Endodermal cell (in vitro differentiated cells): Measurements from ENCODE around the gene ZGRF1. TPM values are rescaled to one million over a fixed set of nuclear protein-coding genes. Genes with fewer than 3 reads are reported as not detected.

ENCODE experiments used
- DNase-seq: peaks from one replicate; pipeline ENCODE4 v3.0.0-alpha.2; 2017
- H3K27ac ChIP-seq: 2 replicates; pipeline ENCODE4 v1.5.1; 2013; ENCODE audit warnings: mild to moderate bottlenecking, low read depth, low read length, moderate library complexity
- H3K27me3 ChIP-seq: 2 replicates; pipeline ENCODE4 v1.6.1; 2013; ENCODE audit warnings: mild to moderate bottlenecking, low read length, moderate library complexity; ENCODE audit not compliant: insufficient read depth, control insufficient read depth, poor library complexity, severe bottlenecking
- H3K36me3 ChIP-seq: 2 replicates; pipeline ENCODE4 v1.7.0; 2013; ENCODE audit warnings: mild to moderate bottlenecking, low read length, moderate library complexity; ENCODE audit not compliant: control insufficient read depth, insufficient read depth
- H3K4me1 ChIP-seq: one replicate; pipeline ENCODE4 v1.7.0; 2013; ENCODE audit warnings: low read length; ENCODE audit not compliant: control insufficient read depth, insufficient read depth
- H3K4me3 ChIP-seq: 2 replicates; pipeline ENCODE4 v1.5.1; 2013; ENCODE audit warnings: mild to moderate bottlenecking, low read length, moderate library complexity
- H3K9ac ChIP-seq: 2 replicates; pipeline ENCODE4 v1.6.1; 2013; ENCODE audit warnings: mild to moderate bottlenecking, low read length, moderate library complexity; ENCODE audit not compliant: poor library complexity, severe bottlenecking; ENCODE audit errors: extremely low read depth
- H3K9me3 ChIP-seq: 2 replicates; pipeline ENCODE4 v1.6.1; 2013; ENCODE audit warnings: mild to moderate bottlenecking, low read length, moderate library complexity; ENCODE audit not compliant: control insufficient read depth
- H3K27ac Mint-ChIP-seq: 2 replicates; pipeline ENCODE4 v1.8.0; 2020; ENCODE audit warnings: mixed read lengths
- H3K27me3 Mint-ChIP-seq: 2 replicates; pipeline ENCODE4 v1.8.0; 2021; ENCODE audit warnings: mild to moderate bottlenecking, mixed read lengths; ENCODE audit not compliant: insufficient read depth
- H3K36me3 Mint-ChIP-seq: 2 replicates; pipeline ENCODE4 v1.8.0; 2020; ENCODE audit warnings: low read depth, mixed read lengths
- H3K4me1 Mint-ChIP-seq: 2 replicates; pipeline ENCODE4 v1.8.0; 2020; ENCODE audit warnings: mixed read lengths
- H3K4me3 Mint-ChIP-seq: 2 replicates; pipeline ENCODE4 v1.8.0; 2020; ENCODE audit warnings: mild to moderate bottlenecking, moderate library complexity, mixed read lengths
- H3K9me3 Mint-ChIP-seq: 2 replicates; pipeline ENCODE4 v1.8.0; 2020; ENCODE audit warnings: mild to moderate bottlenecking, mixed read lengths
- WGBS, 2 experiments: methylation state at CpG; one replicate each; pipeline versions ENCODE4 v1.1.5 to v1.1.7; 2013; ENCODE audit warnings: missing lambda C conversion rate in 2 of 2, mixed read lengths in 1 of 2; ENCODE audit not compliant: insufficient coverage in 1 of 2, insufficient read length in 1 of 2; 5-methylcytosine and 5-hydroxymethylcytosine counted together
- total RNA-seq, 2 donors: library from RNA; stranded (reverse); fragmentation: NEBNext Ultra II Directional in 1 of 2; extraction: Animal tissue kit (Norgen Biotek cat#: 25700) in 1 of 2; gene quantifications; 2 replicates in 1 of 2; 3 replicates in 1 of 2; pipeline ENCODE4 v1.2.1, GENCODE V29; 2021
- TF ChIP-seq, protein P1 (sequence below): fragments of 200-600 bp; sonication (generic); conservative IDR thresholded peaks from 2 replicates; pipeline ENCODE4 v1.5.0; 2021; ENCODE audit warnings: antibody characterized with exemption, mild to moderate bottlenecking

The ZGRF1 gene
- total RNA-seq, 2 donors from 2014 or later, result 29.1 to 57.3 TPM

DNA sequence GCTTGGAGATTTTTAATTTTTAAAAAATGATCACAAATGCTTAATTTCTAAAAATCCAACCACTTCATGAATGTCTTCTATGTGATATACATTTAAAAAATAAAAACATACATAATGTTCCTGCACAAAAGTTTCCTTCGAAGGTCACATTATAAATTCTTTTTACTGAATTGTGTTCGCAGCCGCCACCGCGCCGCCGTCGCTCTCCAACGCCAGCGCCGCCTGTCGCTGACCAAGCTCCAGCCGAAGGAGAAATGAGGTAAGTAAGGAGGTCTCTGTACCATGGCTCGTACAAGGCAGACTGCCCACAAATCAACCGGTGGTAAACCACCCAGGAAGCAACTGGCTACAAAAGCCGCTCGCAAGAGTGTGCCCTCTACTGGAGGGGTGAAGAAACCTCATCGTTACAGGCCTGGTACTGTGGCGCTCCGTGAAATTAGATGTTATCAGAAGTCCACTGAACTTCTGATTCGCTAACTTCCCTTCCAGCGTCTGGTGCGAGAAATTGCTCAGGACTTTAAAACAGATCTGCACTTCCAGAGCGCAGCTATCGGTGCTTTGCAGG lies 71.9 kb downstream of the ZGRF1 start:
- DNase-seq, result no peak
- Histone ChIP-seq H3K9me3 (no peaks in the 10 kb centered on the region), H3K4me1 (no peaks in the 10 kb centered on the region), H3K36me3 (no peaks in the 10 kb centered on the region), H3K27me3 (no peaks in the 10 kb centered on the region), H3K27ac (no peak overlapping the region), H3K4me3 (no peak overlapping the region), H3K9ac (no peak overlapping the region)
- Mint-ChIP-seq H3K27me3 (no peaks in the 10 kb centered on the region), H3K36me3 (peaks cover 40% of the 10 kb centered on the region), H3K9me3 (peaks cover 15% of the 10 kb centered on the region), H3K4me1 (no peaks in the 10 kb centered on the region), H3K27ac (no peak overlapping the region), H3K4me3 (no peak overlapping the region)
- WGBS, 2 experiments, result 94 to 96% methylated on average over 14 to 25 of the region's 25 CpGs
- TF ChIP-seq, protein P1, sequence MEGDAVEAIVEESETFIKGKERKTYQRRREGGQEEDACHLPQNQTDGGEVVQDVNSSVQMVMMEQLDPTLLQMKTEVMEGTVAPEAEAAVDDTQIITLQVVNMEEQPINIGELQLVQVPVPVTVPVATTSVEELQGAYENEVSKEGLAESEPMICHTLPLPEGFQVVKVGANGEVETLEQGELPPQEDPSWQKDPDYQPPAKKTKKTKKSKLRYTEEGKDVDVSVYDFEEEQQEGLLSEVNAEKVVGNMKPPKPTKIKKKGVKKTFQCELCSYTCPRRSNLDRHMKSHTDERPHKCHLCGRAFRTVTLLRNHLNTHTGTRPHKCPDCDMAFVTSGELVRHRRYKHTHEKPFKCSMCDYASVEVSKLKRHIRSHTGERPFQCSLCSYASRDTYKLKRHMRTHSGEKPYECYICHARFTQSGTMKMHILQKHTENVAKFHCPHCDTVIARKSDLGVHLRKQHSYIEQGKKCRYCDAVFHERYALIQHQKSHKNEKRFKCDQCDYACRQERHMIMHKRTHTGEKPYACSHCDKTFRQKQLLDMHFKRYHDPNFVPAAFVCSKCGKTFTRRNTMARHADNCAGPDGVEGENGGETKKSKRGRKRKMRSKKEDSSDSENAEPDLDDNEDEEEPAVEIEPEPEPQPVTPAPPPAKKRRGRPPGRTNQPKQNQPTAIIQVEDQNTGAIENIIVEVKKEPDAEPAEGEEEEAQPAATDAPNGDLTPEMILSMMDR, result peak; percentile 45

DNA sequence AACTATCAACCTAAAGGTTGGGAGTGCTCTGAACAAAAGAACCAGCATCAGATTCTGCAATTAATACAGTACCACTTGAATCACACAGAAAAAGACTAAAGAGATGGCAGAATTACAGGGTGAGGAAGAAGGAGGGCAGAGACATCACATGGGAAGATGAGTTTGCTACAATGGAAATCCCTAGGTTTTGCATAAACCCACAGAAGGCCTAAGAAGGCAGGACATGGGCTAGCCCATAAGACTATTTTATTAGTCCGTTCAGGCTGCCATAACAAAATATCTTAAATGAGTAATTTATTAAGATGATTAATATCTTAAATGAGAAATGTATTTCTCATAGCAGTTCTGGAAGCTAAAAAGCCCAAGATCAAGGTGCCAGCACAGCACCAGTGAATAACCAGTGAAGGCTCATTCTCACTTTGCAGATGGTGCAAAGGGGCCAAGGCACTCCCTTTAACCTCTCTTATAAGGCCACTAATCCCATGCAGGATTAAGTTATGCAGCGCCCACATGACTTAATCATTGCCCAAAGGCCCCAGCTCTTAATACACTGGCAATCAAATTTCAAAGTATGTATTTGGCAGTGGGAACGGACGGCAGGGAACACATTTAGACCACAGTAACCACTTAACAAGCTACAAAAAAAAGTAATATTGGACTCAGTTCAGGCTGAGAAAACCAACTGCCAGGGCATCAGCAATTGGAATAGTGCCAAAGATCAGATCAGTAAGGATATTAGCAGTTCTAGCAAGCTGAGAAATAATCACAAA lies 73.1 kb downstream of the ZGRF1 start:
- Histone ChIP-seq H3K9me3 (no peaks in the 10 kb centered on the region), H3K27me3 (no peaks in the 10 kb centered on the region), H3K9ac (no peak overlapping the region), H3K4me3 (no peak overlapping the region), H3K27ac (no peak overlapping the region), H3K36me3 (no peaks in the 10 kb centered on the region), H3K4me1 (no peaks in the 10 kb centered on the region)
- Mint-ChIP-seq H3K36me3 (peaks cover 47% of the 10 kb centered on the region), H3K27me3 (no peaks in the 10 kb centered on the region), H3K9me3 (peaks cover 15% of the 10 kb centered on the region), H3K4me3 (no peak overlapping the region), H3K4me1 (no peaks in the 10 kb centered on the region), H3K27ac (no peak overlapping the region)
- TF ChIP-seq, protein P1, result no peak
- WGBS, 2 experiments, result 86 to 100% methylated on average over 1 to 4 of the region's 4 CpGs
- no peak for DNase-seq

DNA sequence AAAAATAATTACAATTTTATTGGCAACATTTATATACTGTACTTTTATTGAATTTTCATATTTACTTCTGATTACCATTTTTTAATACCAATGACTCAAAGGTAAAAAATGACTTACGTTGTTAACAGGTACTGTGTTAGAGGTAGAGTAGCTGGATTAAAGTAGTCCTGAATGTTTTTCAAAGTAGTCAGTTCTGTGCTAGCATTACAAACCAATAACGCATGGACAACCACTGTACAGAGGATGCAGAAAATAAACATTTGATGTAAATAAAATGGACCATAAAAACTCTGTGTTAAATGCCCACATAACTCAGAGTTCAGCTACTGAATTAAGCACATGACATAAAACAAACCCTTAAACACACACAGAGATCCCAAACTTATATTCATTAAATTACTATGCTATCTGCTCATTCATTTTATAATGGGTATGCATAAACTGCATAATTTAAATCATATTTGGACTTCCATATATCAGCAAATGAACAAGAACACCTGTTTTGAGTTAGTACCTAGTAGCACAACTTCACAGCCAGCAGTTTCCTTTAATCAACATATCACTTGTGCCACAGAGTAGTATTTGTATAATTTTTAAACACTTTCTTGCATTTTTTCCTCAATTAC lies 74.3 kb downstream of the ZGRF1 start:
- no peak for DNase-seq
- Histone ChIP-seq H3K9me3 (no peaks in the 10 kb centered on the region), H3K36me3 (no peaks in the 10 kb centered on the region), H3K27ac (no peak overlapping the region), H3K9ac (no peak overlapping the region), H3K27me3 (no peaks in the 10 kb centered on the region), H3K4me3 (no peak overlapping the region), H3K4me1 (no peaks in the 10 kb centered on the region)
- no peaks in the 10 kb centered on the region for H3K4me1 Mint-ChIP-seq
- TF ChIP-seq, protein P1, result no peak
- H3K36me3 Mint-ChIP-seq, result peaks cover 42% of the 10 kb centered on the region
- 88 to 96% methylated on average over 1 to 2 of the region's 2 CpGs for WGBS, 2 experiments
- no peak overlapping the region for H3K27ac Mint-ChIP-seq
- H3K9me3 Mint-ChIP-seq, result peaks cover 10% of the 10 kb centered on the region
- no peaks in the 10 kb centered on the region for H3K27me3 Mint-ChIP-seq
- H3K4me3 Mint-ChIP-seq, result no peak overlapping the region
